Effector CD8-positive, alpha-beta T cell (primary cell): ENCODE data around the gene PIP5K1B.

ENCODE experiments used
- DNase-seq: peaks from one replicate; lab custom pipeline; 2025; lab: John Stamatoyannopoulos, UW

PIP5K1B gene

GRCh38 chr9:68817079-68817875, 112.2 kb downstream of the PIP5K1B start:
- DNase-seq: no peak

GRCh38 chr9:68819065-68819464, 114.0 kb downstream of the PIP5K1B start:
- DNase-seq: no peak

GRCh38 chr9:68821911-68822310, 116.9 kb downstream of the PIP5K1B start:
- no peak for DNase-seq

- DNase-seq: no peak
Observed at GRCh38 chr9:68822596-68823165, 117.6 kb downstream of the PIP5K1B start.

- DNase-seq: no peak
Observed at GRCh38 chr9:68825762-68826472, 120.9 kb downstream of the PIP5K1B start.

GRCh38 chr9:68827837-68828744, 123.1 kb downstream of the PIP5K1B start:
- DNase-seq: no peak

- DNase-seq: no peak
Observed at GRCh38 chr9:68832101-68832500, 127.1 kb downstream of the PIP5K1B start.

GRCh38 chr9:68832861-68833518, 128.0 kb downstream of the PIP5K1B start:
- DNase-seq: no peak

- no peak for DNase-seq
Observed at GRCh38 chr9:68834931-68835520, 130.0 kb downstream of the PIP5K1B start.

GRCh38 chr9:68836788-68837187, 131.7 kb downstream of the PIP5K1B start:
- DNase-seq: no peak

- DNase-seq: no peak
Observed at GRCh38 chr9:68838245-68838644, 133.2 kb downstream of the PIP5K1B start.

GRCh38 chr9:68841276-68842052, 136.4 kb downstream of the PIP5K1B start:
- no peak for DNase-seq

- no peak for DNase-seq
Observed at GRCh38 chr9:68842568-68842967, 137.5 kb downstream of the PIP5K1B start.

- no peak for DNase-seq
Observed at GRCh38 chr9:68843239-68843638, 138.2 kb downstream of the PIP5K1B start.

GRCh38 chr9:68844157-68844556, 139.1 kb downstream of the PIP5K1B start:
- DNase-seq: no peak

- no peak for DNase-seq
Observed at GRCh38 chr9:68844631-68845612, 139.9 kb downstream of the PIP5K1B start.

- no peak for DNase-seq
Observed at GRCh38 chr9:68847765-68848164, 142.7 kb downstream of the PIP5K1B start.

GRCh38 chr9:68851657-68852056, 146.6 kb downstream of the PIP5K1B start:
- no peak for DNase-seq

GRCh38 chr9:68852941-68853340, 147.9 kb downstream of the PIP5K1B start:
- no peak for DNase-seq
